OCI-LY1 (cell line): ENCODE measurements around the gene TRUB2.

Experiments used
- H2AFZ ChIP-seq: fragments of 200-600 bp; sonication (generic), shearing (Covaris generic); 2 replicates; pipeline ENCODE4 v1.6.0; 2014; ENCODE audit warnings: antibody characterized with exemption, mild to moderate bottlenecking, low read length
- H3F3A ChIP-seq: fragments of 200-600 bp; sonication (generic), shearing (Covaris generic); 2 replicates; pipeline ENCODE4 v1.6.0; 2014; ENCODE audit warnings: mild to moderate bottlenecking, antibody characterized with exemption, low read length, moderate library complexity; ENCODE audit not compliant: insufficient read depth
- H3K27ac ChIP-seq: fragments of 200-600 bp; sonication (generic); 2 replicates; pipeline ENCODE4 v1.5.1; 2014; ENCODE audit warnings: low read length, mixed run types, mild to moderate bottlenecking, low read depth; ENCODE audit not compliant: poor library complexity, severe bottlenecking
- H3K27me3 ChIP-seq: fragments of 200-600 bp; sonication (generic); 2 replicates; pipeline ENCODE4 v1.6.0; 2014; ENCODE audit warnings: antibody characterized with exemption, mild to moderate bottlenecking, low read length, moderate library complexity; ENCODE audit not compliant: insufficient read depth
- H3K36me3 ChIP-seq: fragments of 200-600 bp; sonication (generic); 2 replicates; pipeline ENCODE4 v1.6.1; 2014; ENCODE audit warnings: mild to moderate bottlenecking, antibody characterized with exemption, low read length, moderate library complexity, mixed read lengths; ENCODE audit not compliant: insufficient read depth
- H3K4me1 ChIP-seq: fragments of 200-600 bp; sonication (generic); 2 replicates; pipeline ENCODE4 v1.5.1; 2014; ENCODE audit warnings: mild to moderate bottlenecking, low read length, moderate library complexity; ENCODE audit not compliant: insufficient read depth, severe bottlenecking
- H3K4me2 ChIP-seq: fragments of 200-600 bp; sonication (generic), shearing (Covaris generic); 2 replicates; pipeline ENCODE4 v1.6.1; 2014; ENCODE audit warnings: low read length
- H3K4me3 ChIP-seq: fragments of 200-600 bp; sonication (generic); 2 replicates; pipeline ENCODE4 v1.5.1; 2014; ENCODE audit warnings: low read length, low read depth, mild to moderate bottlenecking, mixed read lengths; ENCODE audit not compliant: poor library complexity, severe bottlenecking
- H3K79me2 ChIP-seq: fragments of 200-600 bp; shearing (Covaris generic); 2 replicates; pipeline ENCODE4 v1.6.1; 2016; ENCODE audit warnings: mixed run types, low read length, mixed read lengths; ENCODE audit not compliant: insufficient read depth
- H3K9ac ChIP-seq: fragments of 200-600 bp; sonication (generic), shearing (Covaris generic); 2 replicates; pipeline ENCODE4 v1.6.1; 2014; ENCODE audit warnings: mild to moderate bottlenecking, low read length, mixed read lengths
- H3K9me2 ChIP-seq: fragments of 200-600 bp; sonication (generic), shearing (Covaris generic); 2 replicates; pipeline ENCODE4 v1.6.1; 2014; ENCODE audit warnings: low read depth, mild to moderate bottlenecking, low read length, mixed read lengths
- H3K9me3 ChIP-seq: fragments of 200-600 bp; shearing (Covaris generic); 2 replicates; pipeline ENCODE4 v1.6.1; 2014; ENCODE audit warnings: low read length, mixed read lengths
- H4K20me1 ChIP-seq: fragments of 200-600 bp; sonication (generic), shearing (Covaris generic); 2 replicates; pipeline ENCODE4 v1.6.0; 2016; ENCODE audit warnings: mild to moderate bottlenecking, low read length; ENCODE audit not compliant: insufficient read depth
- EZH2 ChIP-seq: fragments of 200-600 bp; sonication (generic), shearing (Covaris generic); IDR thresholded peaks from 2 replicates; pipeline ENCODE4 v1.8.0; 2017; ENCODE audit warnings: borderline replicate concordance, mixed run types, mild to moderate bottlenecking, antibody characterized with exemption, low read length, moderate library complexity, mixed read lengths
- TF ChIP-seq, protein P1 (sequence below): fragments of 200-600 bp; sonication (generic), shearing (Covaris generic); IDR thresholded peaks from 2 replicates; pipeline ENCODE4 v1.5.1; 2017; ENCODE audit warnings: mild to moderate bottlenecking, antibody characterized with exemption, low read length, moderate library complexity, mixed read lengths

TRUB2 gene

GRCh38 chr9:128293091-128293490 lies 29.2 kb downstream of the TRUB2 start:
- Histone ChIP-seq H3F3A (no peaks in the 10 kb centered on the region), H3K27me3 (no peaks in the 10 kb centered on the region), H2AFZ (no peak overlapping the region), H3K27ac (no peak overlapping the region), H3K36me3 (no peaks in the 10 kb centered on the region; the same call in 1 of the 2 replicates), H4K20me1 (no peaks in the 10 kb centered on the region), H3K79me2 (no peaks in the 10 kb centered on the region), H3K4me3 (no peak overlapping the region), H3K4me1 (peaks cover 10% of the 10 kb centered on the region), H3K9me3 (no peaks in the 10 kb centered on the region), H3K9me2 (no peaks in the 10 kb centered on the region), H3K4me2 (no peak overlapping the region), H3K9ac (no peak overlapping the region)
- no peak for TF ChIP-seq EZH2
- TF ChIP-seq, protein P1, sequence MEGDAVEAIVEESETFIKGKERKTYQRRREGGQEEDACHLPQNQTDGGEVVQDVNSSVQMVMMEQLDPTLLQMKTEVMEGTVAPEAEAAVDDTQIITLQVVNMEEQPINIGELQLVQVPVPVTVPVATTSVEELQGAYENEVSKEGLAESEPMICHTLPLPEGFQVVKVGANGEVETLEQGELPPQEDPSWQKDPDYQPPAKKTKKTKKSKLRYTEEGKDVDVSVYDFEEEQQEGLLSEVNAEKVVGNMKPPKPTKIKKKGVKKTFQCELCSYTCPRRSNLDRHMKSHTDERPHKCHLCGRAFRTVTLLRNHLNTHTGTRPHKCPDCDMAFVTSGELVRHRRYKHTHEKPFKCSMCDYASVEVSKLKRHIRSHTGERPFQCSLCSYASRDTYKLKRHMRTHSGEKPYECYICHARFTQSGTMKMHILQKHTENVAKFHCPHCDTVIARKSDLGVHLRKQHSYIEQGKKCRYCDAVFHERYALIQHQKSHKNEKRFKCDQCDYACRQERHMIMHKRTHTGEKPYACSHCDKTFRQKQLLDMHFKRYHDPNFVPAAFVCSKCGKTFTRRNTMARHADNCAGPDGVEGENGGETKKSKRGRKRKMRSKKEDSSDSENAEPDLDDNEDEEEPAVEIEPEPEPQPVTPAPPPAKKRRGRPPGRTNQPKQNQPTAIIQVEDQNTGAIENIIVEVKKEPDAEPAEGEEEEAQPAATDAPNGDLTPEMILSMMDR = no peak

DNA sequence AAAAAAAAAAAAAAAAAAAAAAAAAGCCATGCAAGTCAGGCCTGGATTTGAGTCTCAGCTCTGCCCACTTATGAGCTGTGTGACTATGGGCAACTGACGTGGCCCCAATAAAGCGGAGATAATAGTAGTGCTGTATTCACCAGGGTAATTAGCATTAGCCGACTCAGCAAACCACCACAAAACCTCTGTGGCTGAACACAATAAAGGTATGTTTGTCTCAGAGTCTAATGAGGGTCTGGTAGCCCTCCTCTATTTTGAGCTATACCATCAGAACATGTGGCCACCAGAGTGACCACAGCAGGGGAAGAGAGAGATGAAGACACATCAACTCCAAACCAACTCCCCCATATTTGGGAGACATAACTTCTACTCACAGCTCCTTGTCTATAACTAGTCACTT lies 30.2 kb downstream of the TRUB2 start:
- no peaks in the 10 kb centered on the region for H3K9me3 ChIP-seq
- H3K9ac ChIP-seq = no peak overlapping the region
- H3K36me3 ChIP-seq = no peaks in the 10 kb centered on the region; the same call in 1 of the 2 replicates
- H3K79me2 ChIP-seq = no peaks in the 10 kb centered on the region
- no peaks in the 10 kb centered on the region for H4K20me1 ChIP-seq
- no peaks in the 10 kb centered on the region for H3K9me2 ChIP-seq
- no peak overlapping the region for H2AFZ ChIP-seq
- H3K27me3 ChIP-seq = no peaks in the 10 kb centered on the region
- peaks cover 10% of the 10 kb centered on the region for H3K4me1 ChIP-seq
- no peak overlapping the region for H3K4me2 ChIP-seq
- H3K27ac ChIP-seq = no peak overlapping the region
- no peak overlapping the region for H3K4me3 ChIP-seq
- no peaks in the 10 kb centered on the region for H3F3A ChIP-seq
- TF ChIP-seq EZH2 = no peak
- TF ChIP-seq, protein P1 = no peak

- Histone ChIP-seq H3K9me2 (no peaks in the 10 kb centered on the region), H3K27me3 (no peaks in the 10 kb centered on the region), H3K4me3 (no peak overlapping the region), H3K9ac (no peak overlapping the region), H4K20me1 (no peaks in the 10 kb centered on the region), H3K36me3 (peaks cover 7% of the 10 kb centered on the region; the same call in 1 of the 2 replicates), H3K4me1 (no peaks in the 10 kb centered on the region), H3K79me2 (no peaks in the 10 kb centered on the region), H3F3A (no peaks in the 10 kb centered on the region), H3K27ac (no peak overlapping the region), H3K9me3 (no peaks in the 10 kb centered on the region), H3K4me2 (no peak overlapping the region), H2AFZ (no peak overlapping the region)
- TF ChIP-seq, protein P1 = no peak
- no peak for TF ChIP-seq EZH2
These were observed 33.8 kb downstream of the TRUB2 start for GRCh38 chr9:128288273-128289004.
